Lower leg skin (tissue), 4 donors: Measurements from ENCODE around the gene MCL1. TPM values are rescaled to one million over a fixed set of nuclear protein-coding genes. Genes with fewer than 3 reads are reported as not detected.
"Not testable (repeated sequence)": the region's sequence is repeated elsewhere in the genome, so short reads cannot be mapped to it uniquely, and the experiment has no call there.

Experiments
- DNase-seq, 2 donors: peaks; one replicate each; pipeline ENCODE4 v3.0.0-alpha.2; 2019; ENCODE audit warnings: low spot score in 2 of 2
- H3K4me3 ChIP-seq: fragments of 200-600 bp; sonication (generic); 2 replicates; pipeline ENCODE4 v1.5.1; 2017; ENCODE audit warnings: mild to moderate bottlenecking, low read depth; ENCODE audit not compliant: poor library complexity, severe bottlenecking
- CTCF ChIP-seq, 3 donors: fragments of 450-650 bp; IDR thresholded peaks; one replicate each; pipeline ENCODE4 v1.5.1; 2016; ENCODE audit warnings: antibody characterized with exemption in 3 of 3, mild to moderate bottlenecking in 3 of 3, moderate library complexity in 2 of 3
- POLR2A ChIP-seq, 2 donors: fragments of 450-650 bp; IDR thresholded peaks; one replicate each; pipeline ENCODE4 v1.6.1; 2016 to 2017; ENCODE audit warnings: antibody characterized with exemption in 2 of 2, mild to moderate bottlenecking in 1 of 2, moderate library complexity in 1 of 2
- WGBS, 2 donors: methylation state at CpG; one replicate each; pipeline ENCODE4 v1.1.5; 2018; 5-methylcytosine and 5-hydroxymethylcytosine counted together
- intact Hi-C: fragments of 100-400 bp; cut with DNase I; formaldehyde crosslinking; loops from one replicate; pipeline ENCODE4 v1.15.0; 2023; ENCODE audit warnings: low total_unique reads
- total RNA-seq, 4 donors: library from RNA; depleted of rRNA; stranded (reverse); fragments of >200 nt; gene quantifications; one replicate each; pipeline ENCODE4 v1.1.0, GENCODE V29; 2016

The MCL1 gene
- total RNA-seq, 4 donors from 2014 or later, result 282 to 445 (median 360) TPM

- no peak overlapping the region for H3K4me3 ChIP-seq
- intact Hi-C loops, result no loop called here
- 95 to 96% methylated on average over 2 of the region's 2 CpGs for WGBS, 2 donors
- DNase-seq, result no peak
- no peak for TF ChIP-seq CTCF (IDR thresholded peaks at IDR 0.05)
Observed at GRCh38 chr1:150604226-150604588, 24.8 kb upstream of the MCL1 start.

- intact Hi-C loops, result no loop called here
- 69 to 84% methylated on average over 3 of the region's 3 CpGs for WGBS, 2 donors
- TF ChIP-seq POLR2A (IDR thresholded peaks at IDR 0.05) (no peak), CTCF (IDR thresholded peaks at IDR 0.05) (no peak)
- DNase-seq, result no peak
- H3K4me3 ChIP-seq, result no peak overlapping the region
Observed at GRCh38 chr1:150603711-150604110, 24.3 kb upstream of the MCL1 start.

GRCh38 chr1:150602372-150602771 lies 23.0 kb upstream of the MCL1 start:
- 95 to 97% methylated on average over 12 of the region's 12 CpGs for WGBS, 2 donors
- intact Hi-C loops, H3K4me3 ChIP-seq, DNase-seq: not testable (repeated sequence)

- intact Hi-C loops, result no loop called here
- no peak overlapping the region for H3K4me3 ChIP-seq
- TF ChIP-seq POLR2A (IDR thresholded peaks at IDR 0.05) (no peak), CTCF (IDR thresholded peaks at IDR 0.05) (no peak)
- no peak for DNase-seq
Observed at GRCh38 chr1:150601540-150601939, 22.1 kb upstream of the MCL1 start.

GRCh38 chr1:150598346-150598745 lies 18.9 kb upstream of the MCL1 start:
- intact Hi-C loops, DNase-seq: not testable (repeated sequence)

GRCh38 chr1:150596976-150597375 lies 17.6 kb upstream of the MCL1 start:
- no peak for TF ChIP-seq POLR2A (IDR thresholded peaks at IDR 0.05)
- no peak for TF ChIP-seq CTCF (IDR thresholded peaks at IDR 0.05)
- intact Hi-C loops, result no loop called here
- 88 to 90% methylated on average over 3 of the region's 3 CpGs for WGBS, 2 donors
- H3K4me3 ChIP-seq, result no peak overlapping the region
- DNase-seq, result no peak

More at GRCh38 chr1:150598346-150598745, 18.9 kb upstream of the MCL1 start:
- 92 to 98% methylated on average over 4 of the region's 4 CpGs for WGBS, 2 donors
- not testable (repeated sequence) for H3K4me3 ChIP-seq

- 83 to 89% methylated on average over 7 of the region's 7 CpGs for WGBS, 2 donors
- intact Hi-C loops, result no loop called here
- no peak overlapping the region for H3K4me3 ChIP-seq
- no peak for DNase-seq
- no peak for TF ChIP-seq CTCF (IDR thresholded peaks at IDR 0.05)
- no peak for TF ChIP-seq POLR2A (IDR thresholded peaks at IDR 0.05)
Observed at GRCh38 chr1:150596095-150596892, 16.9 kb upstream of the MCL1 start.
